ENCODE measurements around the gene MCCC1. TPM values are rescaled to one million over a fixed set of nuclear protein-coding genes. Genes with fewer than 3 reads are reported as not detected.
"Not testable (repeated sequence)": the region's sequence is repeated elsewhere in the genome, so short reads cannot be mapped to it uniquely, and the experiment has no call there.

The MCCC1 gene
- total RNA-seq, 2 experiments from 2014 or later, result 30.8 to 44.7 TPM

DNA sequence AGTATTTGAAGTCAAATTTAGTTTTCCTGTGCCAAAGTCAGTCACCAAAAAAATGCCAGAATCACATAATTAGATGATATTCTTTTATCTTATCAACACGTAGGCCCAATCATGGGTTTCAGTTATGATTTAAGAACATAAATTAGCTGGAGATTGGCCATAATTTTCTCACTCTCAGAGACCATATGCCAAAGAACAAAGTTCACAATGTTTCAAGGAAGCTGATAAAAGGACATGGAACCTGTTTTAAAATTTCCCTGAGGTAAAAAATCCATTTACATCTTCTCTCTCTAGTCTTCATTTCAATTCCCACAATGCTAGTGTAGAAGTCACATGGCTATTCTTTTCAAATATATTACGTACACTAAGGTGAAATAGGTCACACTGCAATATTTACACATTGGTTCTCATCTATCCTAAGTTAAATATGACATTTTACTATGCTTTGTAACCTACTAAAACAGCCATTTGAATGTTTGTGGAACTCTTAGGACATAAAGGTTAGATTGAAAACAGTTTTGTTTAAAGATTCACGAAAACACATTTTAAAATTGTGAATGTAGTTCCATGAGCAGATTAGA, 76.3 kb downstream of the MCCC1 start:
- Mint-ChIP-seq H3K9me3 (ENCODE audit: low read depth) (no peaks in the 10 kb centered on the region), H3K4me3 (no peak overlapping the region), H3K27ac (no peak overlapping the region), H3K27me3 (no peaks in the 10 kb centered on the region), H3K4me1 (no peaks in the 10 kb centered on the region), H3K36me3 (peaks cover 22% of the 10 kb centered on the region)
- CTCF ChIA-PET, result interaction anchor here (1.6 kb wide), 1 partner anchor 113 kb away, joined by 4 read pairs; no protein-coding TSS in a partner anchor
- ATAC-seq (no peak), DNase-seq (no peak)

DNA sequence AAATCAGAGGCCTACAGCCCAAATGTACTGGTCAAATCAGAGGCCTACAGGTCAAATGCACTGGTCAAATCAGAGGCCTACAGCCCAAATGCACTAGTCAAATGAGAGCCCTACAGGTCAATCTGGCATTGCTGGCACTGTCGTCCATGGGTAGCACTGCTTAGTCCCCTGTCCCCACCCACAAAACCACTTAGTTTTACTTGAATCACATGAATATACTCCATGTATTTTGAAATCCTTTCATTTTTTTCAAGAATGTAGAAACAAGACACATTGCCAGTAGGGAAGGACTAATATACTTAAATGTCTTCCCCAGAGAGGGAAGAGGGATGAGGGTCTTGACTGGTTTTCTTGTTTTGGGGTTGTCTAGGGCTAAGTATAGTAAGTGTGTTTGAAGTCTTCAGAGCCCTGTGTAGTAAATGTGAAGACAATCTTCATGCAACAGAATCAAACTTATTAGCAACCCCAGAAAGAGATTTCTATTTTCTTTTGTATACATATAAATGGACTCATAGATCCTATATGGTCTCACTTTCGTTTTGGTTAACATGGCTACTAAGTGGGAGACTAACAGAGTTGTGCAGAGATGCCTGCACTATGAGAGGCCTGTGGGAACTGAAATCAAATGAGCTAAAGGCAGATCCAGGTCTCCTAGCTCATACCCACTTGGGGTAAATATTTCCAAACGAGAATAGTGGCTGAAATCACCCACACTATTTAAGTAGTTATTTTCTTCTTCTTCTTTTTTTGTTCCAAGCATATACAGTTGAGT, 80.7 kb downstream of the MCCC1 start:
- no peaks in the 10 kb centered on the region for H3K9me3 Mint-ChIP-seq (ENCODE audit: low read depth)
- no peaks in the 10 kb centered on the region for H3K4me1 Mint-ChIP-seq
- CTCF ChIA-PET, result no interaction called here
- DNase-seq (no peak), ATAC-seq (peak; percentile 42)
- peaks cover 24% of the 10 kb centered on the region for H3K36me3 Mint-ChIP-seq
- no peak overlapping the region for H3K4me3 Mint-ChIP-seq
- H3K27me3 Mint-ChIP-seq, result no peaks in the 10 kb centered on the region
- H3K27ac Mint-ChIP-seq, result no peak overlapping the region

- CTCF ChIA-PET, result no interaction called here
- DNase-seq, result no peak
- Mint-ChIP-seq H3K4me3 (no peak overlapping the region), H3K36me3 (peaks cover 17% of the 10 kb centered on the region), H3K9me3 (ENCODE audit: low read depth) (no peaks in the 10 kb centered on the region), H3K27me3 (no peaks in the 10 kb centered on the region), H3K4me1 (no peaks in the 10 kb centered on the region), H3K27ac (no peak overlapping the region)
- no peak for ATAC-seq
Observed at GRCh38 chr3:183015185-183015584, 84.1 kb downstream of the MCCC1 start.

- H3K36me3 Mint-ChIP-seq, result peaks cover 13% of the 10 kb centered on the region
- no peak overlapping the region for H3K27ac Mint-ChIP-seq
- no peak overlapping the region for H3K4me3 Mint-ChIP-seq
- H3K9me3 Mint-ChIP-seq (ENCODE audit: low read depth), result no peaks in the 10 kb centered on the region
- ATAC-seq (no peak), DNase-seq (no peak)
- CTCF ChIA-PET, result no interaction called here
- H3K27me3 Mint-ChIP-seq, result no peaks in the 10 kb centered on the region
- H3K4me1 Mint-ChIP-seq, result no peaks in the 10 kb centered on the region
Observed at GRCh38 chr3:183013856-183014255, 85.4 kb downstream of the MCCC1 start.

- ATAC-seq (no peak), DNase-seq (no peak)
- CTCF ChIA-PET, result no interaction called here
- no peak overlapping the region for H3K27ac Mint-ChIP-seq
- peaks cover 9% of the 10 kb centered on the region for H3K36me3 Mint-ChIP-seq
- H3K4me1 Mint-ChIP-seq, result no peaks in the 10 kb centered on the region
- H3K4me3 Mint-ChIP-seq, result no peak overlapping the region
- H3K9me3 Mint-ChIP-seq (ENCODE audit: low read depth), result no peaks in the 10 kb centered on the region
- no peaks in the 10 kb centered on the region for H3K27me3 Mint-ChIP-seq
Observed at GRCh38 chr3:183013074-183013473, 86.2 kb downstream of the MCCC1 start.

- no peak overlapping the region for H3K4me3 Mint-ChIP-seq
- no peaks in the 10 kb centered on the region for H3K4me1 Mint-ChIP-seq
- H3K27ac Mint-ChIP-seq, result no peak overlapping the region
- no peak for DNase-seq
- no peaks in the 10 kb centered on the region for H3K9me3 Mint-ChIP-seq (ENCODE audit: low read depth)
- H3K36me3 Mint-ChIP-seq, result no peaks in the 10 kb centered on the region
- no peak for ATAC-seq
- CTCF ChIA-PET, result no interaction called here
- no peaks in the 10 kb centered on the region for H3K27me3 Mint-ChIP-seq
Observed at GRCh38 chr3:183008800-183009199, 90.5 kb downstream of the MCCC1 start.

- CTCF ChIA-PET, result no interaction called here
- Mint-ChIP-seq H3K27ac (no peak overlapping the region), H3K4me3 (no peak overlapping the region), H3K27me3 (no peaks in the 10 kb centered on the region), H3K9me3 (ENCODE audit: low read depth) (no peaks in the 10 kb centered on the region), H3K4me1 (no peaks in the 10 kb centered on the region), H3K36me3 (no peaks in the 10 kb centered on the region)
- ATAC-seq, result no peak
- no peak for DNase-seq
Observed at GRCh38 chr3:183008303-183008702, 91.0 kb downstream of the MCCC1 start.

- no peaks in the 10 kb centered on the region for H3K9me3 Mint-ChIP-seq (ENCODE audit: low read depth)
- CTCF ChIA-PET, result no interaction called here
- ATAC-seq, result no peak
- H3K4me3 Mint-ChIP-seq, result no peak overlapping the region
- H3K27me3 Mint-ChIP-seq, result no peaks in the 10 kb centered on the region
- no peak overlapping the region for H3K27ac Mint-ChIP-seq
- H3K36me3 Mint-ChIP-seq, result no peaks in the 10 kb centered on the region
- DNase-seq, result no peak
- no peaks in the 10 kb centered on the region for H3K4me1 Mint-ChIP-seq
Observed at GRCh38 chr3:183006396-183007002, 92.8 kb downstream of the MCCC1 start.

- no peaks in the 10 kb centered on the region for H3K4me1 Mint-ChIP-seq
- no peaks in the 10 kb centered on the region for H3K36me3 Mint-ChIP-seq
- DNase-seq (no peak), ATAC-seq (no peak)
- H3K9me3 Mint-ChIP-seq (ENCODE audit: low read depth), result no peaks in the 10 kb centered on the region
- no peak overlapping the region for H3K4me3 Mint-ChIP-seq
- peaks cover 5% of the 10 kb centered on the region for H3K27me3 Mint-ChIP-seq
- CTCF ChIA-PET, result no interaction called here
- no peak overlapping the region for H3K27ac Mint-ChIP-seq
Observed at GRCh38 chr3:182999767-183000166, 99.5 kb downstream of the MCCC1 start.

DNA sequence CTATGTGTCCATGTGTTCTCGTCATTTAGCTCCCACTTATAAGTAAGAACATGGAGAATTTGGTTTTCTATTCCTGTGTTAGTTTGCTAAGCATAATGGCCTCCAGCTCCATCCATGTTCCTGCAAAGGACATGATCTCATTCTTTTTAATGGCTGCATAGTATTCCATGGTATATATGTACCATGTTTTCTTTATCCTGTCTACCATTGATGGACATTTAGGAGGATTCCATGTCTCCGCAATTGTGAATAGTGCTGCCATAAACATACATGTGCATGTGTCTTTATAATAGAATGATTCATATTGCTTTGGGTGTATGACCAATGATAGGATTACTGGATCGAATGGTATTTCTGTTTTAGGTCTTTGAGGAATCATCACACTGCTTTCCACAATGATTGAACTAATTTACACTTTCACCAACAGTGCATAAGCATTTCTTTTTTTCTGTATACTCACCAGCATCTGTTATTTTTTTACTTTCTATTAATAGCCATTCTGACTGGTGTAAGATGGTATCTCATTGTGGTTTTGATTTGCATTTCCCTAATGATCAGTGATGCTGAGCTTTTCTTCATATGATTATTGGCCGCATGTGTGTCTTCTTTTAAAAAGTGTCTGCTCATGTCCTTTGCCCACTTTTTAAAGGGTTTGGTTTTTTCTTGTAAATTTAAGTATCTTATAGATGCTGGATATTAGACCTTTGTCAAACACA, 105.7 kb downstream of the MCCC1 start:
- DNase-seq; ATAC-seq; CTCF ChIA-PET; H3K4me3 Mint-ChIP-seq; H3K36me3 Mint-ChIP-seq; H3K9me3 Mint-ChIP-seq (ENCODE audit: low read depth); H3K27ac Mint-ChIP-seq; H3K27me3 Mint-ChIP-seq; H3K4me1 Mint-ChIP-seq: not testable (repeated sequence)

DNA sequence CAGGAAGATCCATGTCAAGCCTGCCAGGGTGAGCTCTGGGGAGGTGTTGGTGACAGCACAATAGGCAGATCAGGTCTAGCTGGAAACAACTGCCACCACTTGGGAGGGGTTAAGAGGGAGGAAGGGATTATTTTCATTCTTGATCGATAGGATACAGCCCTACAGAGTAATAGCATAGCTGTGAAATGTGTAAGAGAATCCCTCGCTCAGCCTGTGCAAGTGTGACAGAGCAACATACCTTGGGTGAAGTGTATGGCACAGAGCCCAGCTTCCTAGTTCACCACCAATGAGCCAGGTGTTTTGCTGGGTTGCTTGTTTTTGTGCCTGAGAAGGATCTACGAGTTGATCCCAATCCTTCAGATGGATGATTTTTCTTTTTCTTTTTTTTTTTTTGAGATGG, 109.7 kb downstream of the MCCC1 start:
- Mint-ChIP-seq H3K9me3 (ENCODE audit: low read depth) (peaks cover 4% of the 10 kb centered on the region), H3K27ac (no peak overlapping the region), H3K36me3 (no peaks in the 10 kb centered on the region), H3K4me1 (peaks cover 2% of the 10 kb centered on the region), H3K4me3 (no peak overlapping the region), H3K27me3 (peaks cover 3% of the 10 kb centered on the region)
- CTCF ChIA-PET, result no interaction called here
- DNase-seq (no peak), ATAC-seq (no peak)

- Mint-ChIP-seq H3K27me3 (no peaks in the 10 kb centered on the region), H3K36me3 (no peaks in the 10 kb centered on the region), H3K9me3 (ENCODE audit: low read depth) (no peaks in the 10 kb centered on the region), H3K4me3 (no peak overlapping the region), H3K27ac (no peak overlapping the region), H3K4me1 (peaks cover 7% of the 10 kb centered on the region)
- ATAC-seq (no peak), DNase-seq (no peak)
- CTCF ChIA-PET, result no interaction called here
Observed at GRCh38 chr3:182986021-182986420, 113.3 kb downstream of the MCCC1 start.

DNA sequence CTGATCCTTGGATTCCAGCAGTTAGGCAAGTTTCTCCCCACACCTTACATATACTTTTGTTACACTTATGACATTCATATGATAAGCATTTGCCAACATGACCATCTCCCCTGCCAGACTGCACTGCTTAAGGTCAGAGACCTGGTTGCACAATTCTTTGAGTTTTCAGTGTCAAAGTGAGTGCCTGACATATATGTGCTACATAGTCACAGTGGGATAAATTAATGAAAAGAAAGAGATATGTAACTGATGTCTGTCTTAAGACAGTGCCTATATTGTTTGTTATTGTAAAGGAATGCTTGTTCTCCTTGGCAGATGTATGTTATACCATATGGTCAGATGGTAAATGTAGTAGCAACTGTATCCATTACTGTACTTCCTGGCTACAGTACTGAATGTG, 115.4 kb downstream of the MCCC1 start:
- peaks cover 2% of the 10 kb centered on the region for H3K36me3 Mint-ChIP-seq
- DNase-seq (no peak), ATAC-seq (no peak)
- no peak overlapping the region for H3K4me3 Mint-ChIP-seq
- H3K4me1 Mint-ChIP-seq, result peaks cover 17% of the 10 kb centered on the region
- CTCF ChIA-PET, result interaction anchor here (0.9 kb wide), 1 partner anchor 12 kb away, joined by 4 read pairs; no protein-coding TSS in a partner anchor
- H3K27me3 Mint-ChIP-seq, result no peaks in the 10 kb centered on the region
- H3K27ac Mint-ChIP-seq, result no peak overlapping the region
- no peaks in the 10 kb centered on the region for H3K9me3 Mint-ChIP-seq (ENCODE audit: low read depth)

DNA sequence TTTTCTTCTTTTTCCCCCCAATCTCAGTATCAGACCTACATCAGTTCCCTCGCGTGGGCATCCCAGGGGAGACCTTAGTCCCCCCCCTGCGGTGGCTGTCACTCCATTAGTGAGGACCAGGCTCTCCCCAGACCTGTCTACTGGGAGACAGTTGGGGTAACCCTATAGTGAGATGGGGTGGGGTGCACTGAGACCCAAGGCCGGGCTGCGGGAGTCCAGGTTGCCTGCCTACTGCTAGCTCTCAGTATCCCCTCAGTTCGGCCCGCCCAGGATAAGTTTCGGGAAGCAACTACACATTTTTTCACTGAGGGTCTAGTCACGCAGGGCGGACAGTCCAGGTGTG, 118.3 kb downstream of the MCCC1 start:
- Mint-ChIP-seq H3K27me3 (no peaks in the 10 kb centered on the region), H3K4me1 (peaks cover 36% of the 10 kb centered on the region), H3K4me3 (peak overlapping the region; percentile 72), H3K36me3 (peaks cover 4% of the 10 kb centered on the region), H3K27ac (peak overlapping the region; percentile 76), H3K9me3 (ENCODE audit: low read depth) (no peaks in the 10 kb centered on the region)
- ATAC-seq (no peak), DNase-seq (no peak)
- CTCF ChIA-PET, result interaction anchor here (0.9 to 1.9 kb wide), 5 partner anchors 11 to 105 kb away, joined by 3 to 7 read pairs (median 3); no protein-coding TSS in a partner anchor

All from activated CD8-positive, alpha-beta memory T cell treated with anti-CD3 and anti-CD28 coated beads, Interleukin-2, amount 10 ng/mL, durations not matched to agents 7 days and 5 days (primary cell).